ENCODE data around the gene CRTAP. TPM values are rescaled to one million over a fixed set of nuclear protein-coding genes. Genes with fewer than 3 reads are reported as not detected.

Gene CRTAP
- total and polyA plus RNA-seq, 2 donors from 2014 or later = 122 to 192 TPM

DNA sequence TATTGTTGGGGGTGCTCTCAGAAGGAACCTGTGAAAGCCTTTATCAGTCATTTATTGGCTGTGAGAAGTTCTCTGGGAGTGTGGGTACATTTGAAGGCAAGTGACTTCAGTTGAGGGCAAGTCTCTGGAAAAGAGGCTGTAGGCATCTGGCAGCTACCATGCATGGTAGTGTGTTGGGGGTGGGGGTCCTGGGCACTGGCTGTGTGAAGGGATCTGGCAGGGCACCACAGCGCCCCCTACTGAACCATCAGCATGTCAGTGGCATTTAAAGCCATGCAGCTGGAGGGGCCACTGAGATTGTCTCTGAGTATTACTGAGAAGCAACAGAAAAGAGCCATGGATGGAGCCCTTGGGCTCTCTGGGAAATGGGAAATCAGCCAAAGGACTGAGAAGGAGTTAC is 30.6 kb downstream of the CRTAP start:
- TF ChIP-seq, protein P1, sequence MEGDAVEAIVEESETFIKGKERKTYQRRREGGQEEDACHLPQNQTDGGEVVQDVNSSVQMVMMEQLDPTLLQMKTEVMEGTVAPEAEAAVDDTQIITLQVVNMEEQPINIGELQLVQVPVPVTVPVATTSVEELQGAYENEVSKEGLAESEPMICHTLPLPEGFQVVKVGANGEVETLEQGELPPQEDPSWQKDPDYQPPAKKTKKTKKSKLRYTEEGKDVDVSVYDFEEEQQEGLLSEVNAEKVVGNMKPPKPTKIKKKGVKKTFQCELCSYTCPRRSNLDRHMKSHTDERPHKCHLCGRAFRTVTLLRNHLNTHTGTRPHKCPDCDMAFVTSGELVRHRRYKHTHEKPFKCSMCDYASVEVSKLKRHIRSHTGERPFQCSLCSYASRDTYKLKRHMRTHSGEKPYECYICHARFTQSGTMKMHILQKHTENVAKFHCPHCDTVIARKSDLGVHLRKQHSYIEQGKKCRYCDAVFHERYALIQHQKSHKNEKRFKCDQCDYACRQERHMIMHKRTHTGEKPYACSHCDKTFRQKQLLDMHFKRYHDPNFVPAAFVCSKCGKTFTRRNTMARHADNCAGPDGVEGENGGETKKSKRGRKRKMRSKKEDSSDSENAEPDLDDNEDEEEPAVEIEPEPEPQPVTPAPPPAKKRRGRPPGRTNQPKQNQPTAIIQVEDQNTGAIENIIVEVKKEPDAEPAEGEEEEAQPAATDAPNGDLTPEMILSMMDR (IDR thresholded peaks at IDR 0.05; ENCODE audit: borderline replicate concordance, extremely low read depth, insufficient read depth) = no peak
- no peak overlapping the region for H3K9ac ChIP-seq (ENCODE audit: low read length in 3 of 3)
- intact Hi-C loops (cut with DNase I) = no loop called here
- no peaks in the 10 kb centered on the region for H3K9me3 ChIP-seq (ENCODE audit: control insufficient read depth in 2 of 3, insufficient read depth in 1 of 3, low read length in 3 of 3)
- no peaks in the 10 kb centered on the region for H3K4me1 ChIP-seq (ENCODE audit: control insufficient read depth in 2 of 3, insufficient read depth in 2 of 3, low read depth in 1 of 3, low read length in 3 of 3)
- no peak for DNase-seq
- no peak overlapping the region for H3K4me3 ChIP-seq (ENCODE audit: low read length in 3 of 3)
- H3K36me3 ChIP-seq (ENCODE audit: control insufficient read depth in 2 of 3, insufficient read depth in 3 of 3, low read length in 3 of 3) = peaks cover 0 to 16% (median 13%) of the 10 kb centered on the region in 3 donors
- no peaks in the 10 kb centered on the region for H3K27me3 ChIP-seq (ENCODE audit: control insufficient read depth, insufficient read depth, low read length)
- no peak overlapping the region for H3K27ac ChIP-seq (ENCODE audit: low read depth in 2 of 2, low read length in 2 of 2)
- FAIRE-seq = no peak

DNA sequence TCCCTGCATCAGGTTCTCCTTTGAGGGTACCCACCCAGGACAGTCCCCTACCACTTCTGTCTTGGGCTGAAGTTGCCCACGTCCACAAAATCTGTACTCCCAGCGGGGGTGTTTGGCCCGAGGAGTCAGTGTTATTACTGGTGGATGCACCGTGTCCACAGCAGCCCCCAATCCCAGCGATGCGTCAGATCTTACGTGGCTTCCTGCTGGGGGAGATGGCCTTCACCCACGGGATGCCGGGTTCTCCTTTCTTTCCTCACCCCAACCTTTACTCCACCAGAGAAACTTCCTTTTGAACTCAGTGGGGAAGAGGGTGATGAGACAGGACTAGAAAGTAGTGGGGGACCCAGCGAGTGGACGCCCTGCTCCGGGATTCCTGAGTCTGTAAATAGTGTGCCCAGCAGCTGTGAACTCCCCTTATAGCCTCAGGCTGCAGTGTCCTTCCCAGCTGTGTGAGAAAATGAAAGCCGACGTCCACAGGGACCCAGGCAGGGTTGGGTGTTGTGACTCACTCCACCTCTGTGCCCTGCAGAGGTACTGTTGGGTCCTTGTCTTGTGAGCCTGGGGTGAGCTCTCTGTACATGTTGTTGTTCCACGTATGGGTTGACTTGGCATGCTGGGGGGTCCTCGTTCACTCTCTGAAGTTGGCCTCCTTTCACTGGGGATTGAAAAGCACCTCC is 31.5 kb downstream of the CRTAP start:
- Histone ChIP-seq H3K9me3 (ENCODE audit: control insufficient read depth in 2 of 3, insufficient read depth in 1 of 3, low read length in 3 of 3) (no peaks in the 10 kb centered on the region), H3K4me1 (ENCODE audit: control insufficient read depth in 2 of 3, insufficient read depth in 2 of 3, low read depth in 1 of 3, low read length in 3 of 3) (no peaks in the 10 kb centered on the region), H3K4me3 (ENCODE audit: low read length in 3 of 3) (no peak overlapping the region), H3K9ac (ENCODE audit: low read length in 3 of 3) (no peak overlapping the region), H3K27me3 (ENCODE audit: control insufficient read depth, insufficient read depth, low read length) (no peaks in the 10 kb centered on the region), H3K36me3 (ENCODE audit: control insufficient read depth in 2 of 3, insufficient read depth in 3 of 3, low read length in 3 of 3) (peaks cover 0 to 16% (median 12%) of the 10 kb centered on the region in 3 donors), H3K27ac (ENCODE audit: low read depth in 2 of 2, low read length in 2 of 2) (no peak overlapping the region)
- no peak for FAIRE-seq
- DNase-seq = no peak
- intact Hi-C loops (cut with DNase I) = no loop called here
- TF ChIP-seq, protein P1 (IDR thresholded peaks at IDR 0.05; ENCODE audit: borderline replicate concordance, extremely low read depth, insufficient read depth) = no peak

DNA sequence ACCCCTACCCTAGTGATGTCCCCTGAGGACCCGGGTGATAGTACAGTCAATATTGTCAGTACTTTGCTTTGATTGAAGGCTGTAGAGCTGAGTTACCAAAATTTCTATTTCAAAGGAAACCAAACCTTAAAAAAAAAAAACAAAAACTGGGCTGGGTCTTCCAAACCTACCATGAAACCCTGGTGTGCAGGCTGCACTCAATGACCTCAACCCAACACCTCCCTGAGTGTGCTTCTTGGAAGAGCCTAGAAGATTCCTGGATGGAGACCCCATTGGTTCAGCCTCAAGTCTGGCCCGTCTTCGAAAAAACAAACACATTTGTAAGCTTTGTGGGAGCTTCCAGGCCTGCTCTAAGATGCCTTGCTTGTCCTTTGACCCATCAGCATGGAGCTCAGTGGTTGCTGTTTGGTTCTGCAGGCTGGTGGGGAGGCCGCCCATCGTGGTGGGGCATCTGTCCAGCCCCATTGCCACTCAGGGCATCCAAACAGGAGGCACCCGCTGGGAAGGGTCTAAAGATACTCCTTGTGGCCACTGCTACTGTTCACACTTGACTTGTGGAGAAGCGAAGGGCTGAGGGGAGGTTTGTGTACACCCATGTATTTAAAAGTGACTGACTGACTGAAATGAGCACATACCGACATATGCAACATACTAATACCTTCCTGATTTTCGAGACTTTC is 32.2 kb downstream of the CRTAP start:
- H3K4me3 ChIP-seq (ENCODE audit: low read length in 3 of 3) = no peak overlapping the region
- H3K36me3 ChIP-seq (ENCODE audit: control insufficient read depth in 2 of 3, insufficient read depth in 3 of 3, low read length in 3 of 3) = peaks cover 0 to 16% (median 8%) of the 10 kb centered on the region in 3 donors
- no peaks in the 10 kb centered on the region for H3K4me1 ChIP-seq (ENCODE audit: control insufficient read depth in 2 of 3, insufficient read depth in 2 of 3, low read depth in 1 of 3, low read length in 3 of 3)
- FAIRE-seq (no peak), DNase-seq (no peak)
- intact Hi-C loops (cut with DNase I) = no loop called here
- TF ChIP-seq, protein P1 (IDR thresholded peaks at IDR 0.05; ENCODE audit: borderline replicate concordance, extremely low read depth, insufficient read depth) = no peak
- no peaks in the 10 kb centered on the region for H3K27me3 ChIP-seq (ENCODE audit: control insufficient read depth, insufficient read depth, low read length)
- H3K27ac ChIP-seq (ENCODE audit: low read depth in 2 of 2, low read length in 2 of 2) = no peak overlapping the region
- H3K9me3 ChIP-seq (ENCODE audit: control insufficient read depth in 2 of 3, insufficient read depth in 1 of 3, low read length in 3 of 3) = no peaks in the 10 kb centered on the region
- H3K9ac ChIP-seq (ENCODE audit: low read length in 3 of 3) = no peak overlapping the region

All from kidney (tissue), 14 donors.